ENCODE measurements around the gene CLDN8.

The CLDN8 gene

DNA sequence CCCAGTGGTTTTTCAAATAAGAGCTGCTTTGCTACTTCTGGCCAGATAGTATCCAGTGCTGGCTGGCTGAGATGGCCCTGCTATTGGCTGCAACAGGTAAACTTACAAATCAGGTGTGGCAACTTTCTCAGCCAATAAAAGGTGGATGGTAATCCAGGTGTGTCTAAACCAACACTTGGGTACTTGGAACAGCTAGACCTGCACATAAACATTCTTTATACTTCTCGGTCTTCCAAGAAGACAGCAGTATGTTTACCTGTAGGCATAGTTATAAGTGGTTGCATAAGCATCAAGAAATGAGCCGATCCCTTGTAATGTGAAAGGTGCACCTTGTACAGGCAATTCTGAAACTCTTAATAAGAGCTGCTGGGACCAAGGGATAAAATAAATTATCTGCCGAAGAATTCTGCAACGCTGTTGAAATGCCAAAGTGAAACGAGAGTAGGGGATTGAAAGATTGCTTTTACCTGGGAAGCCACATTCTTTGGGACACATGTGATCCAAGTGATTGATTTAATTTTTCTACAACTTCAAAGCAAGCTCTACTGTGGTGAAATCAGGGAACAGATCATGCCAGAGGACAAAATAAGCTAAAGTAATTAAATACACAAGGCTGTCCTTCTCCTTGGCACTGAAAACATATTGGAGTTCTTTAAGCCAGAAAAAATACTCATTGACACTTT is at the start of gene CLDN8:
TSS of gene CLDN8 (minus strand) at position 57 of the 683 bp plus-strand sequence. CDS start 172 bp downstream, outside the sequence.
- DNase-seq (ENCODE audit: low spot score): no peak
- no peak for TF ChIP-seq CTCF (IDR thresholded peaks at IDR 0.05; ENCODE audit: extremely low read depth, insufficient read depth, missing control alignments)
- in situ Hi-C loops (cut with MboI; ENCODE audit: low pct_unique_long_range_greater_than_20kb, low sequenced_read_pairs, unreplicated experiment): no loop called here

DNA sequence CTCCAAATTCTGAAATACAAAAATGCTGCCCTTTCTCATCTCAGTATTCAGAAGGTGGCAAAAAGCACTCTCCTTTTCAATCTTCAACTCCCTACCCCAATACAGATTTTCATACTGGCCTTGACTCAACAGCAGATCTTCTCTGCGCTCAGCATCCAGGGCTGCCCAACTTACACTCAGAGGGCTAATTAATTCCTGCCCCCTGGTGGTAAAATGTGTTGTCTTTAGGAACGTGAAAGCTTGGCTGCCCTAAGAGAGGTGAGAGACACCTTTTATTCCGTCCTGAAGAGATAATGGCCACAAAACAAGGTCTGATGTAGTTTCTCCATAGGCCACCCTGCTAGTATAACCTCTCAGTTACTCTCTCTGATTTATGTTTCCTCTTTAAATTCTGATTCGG is 41.9 kb upstream of the CLDN8 start:
- in situ Hi-C loops (cut with MboI; ENCODE audit: low pct_unique_long_range_greater_than_20kb, low sequenced_read_pairs, unreplicated experiment): no loop called here
- TF ChIP-seq CTCF (IDR thresholded peaks at IDR 0.05; ENCODE audit: extremely low read depth, insufficient read depth, missing control alignments): no peak
- DNase-seq (ENCODE audit: low spot score): no peak

GRCh38 chr21:30256100-30256499 is 40.2 kb upstream of the CLDN8 start:
- no peak for TF ChIP-seq CTCF (IDR thresholded peaks at IDR 0.05; ENCODE audit: extremely low read depth, insufficient read depth, missing control alignments)
- no peak for DNase-seq (ENCODE audit: low spot score)
- in situ Hi-C loops (cut with MboI; ENCODE audit: low pct_unique_long_range_greater_than_20kb, low sequenced_read_pairs, unreplicated experiment): no loop called here

- no peak for DNase-seq (ENCODE audit: low spot score)
- no peak for TF ChIP-seq CTCF (IDR thresholded peaks at IDR 0.05; ENCODE audit: extremely low read depth, insufficient read depth, missing control alignments)
- in situ Hi-C loops (cut with MboI; ENCODE audit: low pct_unique_long_range_greater_than_20kb, low sequenced_read_pairs, unreplicated experiment): no loop called here
Measured at GRCh38 chr21:30255679-30256078, 39.8 kb upstream of the CLDN8 start.

GRCh38 chr21:30251781-30252180 is 35.9 kb upstream of the CLDN8 start:
- in situ Hi-C loops (cut with MboI; ENCODE audit: low pct_unique_long_range_greater_than_20kb, low sequenced_read_pairs, unreplicated experiment): no loop called here
- DNase-seq (ENCODE audit: low spot score): no peak
- TF ChIP-seq CTCF (IDR thresholded peaks at IDR 0.05; ENCODE audit: extremely low read depth, insufficient read depth, missing control alignments): no peak

- DNase-seq (ENCODE audit: low spot score): no peak
- in situ Hi-C loops (cut with MboI; ENCODE audit: low pct_unique_long_range_greater_than_20kb, low sequenced_read_pairs, unreplicated experiment): no loop called here
- TF ChIP-seq CTCF (IDR thresholded peaks at IDR 0.05; ENCODE audit: extremely low read depth, insufficient read depth, missing control alignments): no peak
Measured at GRCh38 chr21:30249936-30250335, 34.0 kb upstream of the CLDN8 start.
